Astrocyte (in vitro differentiated cells and primary cell): ENCODE data around the gene LFNG. TPM values are rescaled to one million over a fixed set of nuclear protein-coding genes. Genes with fewer than 3 reads are reported as not detected.

Experiments used
- DNase-seq: peaks from one replicate; pipeline ENCODE4 v3.0.0-alpha.2; 2010; ENCODE audit warnings: low read depth
- FAIRE-seq: peaks from 2 replicates; lab custom pipeline; 2011; peaks lifted over from hg19 to GRCh38; lab: Jason Lieb, UNC
- H2AFZ ChIP-seq: 2 replicates; pipeline ENCODE4 v1.6.0; 2012; ENCODE audit warnings: low read depth, low read length, inconsistent platforms
- H3K27ac ChIP-seq: 2 replicates; pipeline ENCODE4 v1.5.1; 2011; ENCODE audit warnings: low read depth, low read length, inconsistent platforms
- H3K27me3 ChIP-seq: 2 replicates; pipeline ENCODE4 v1.6.0; 2011; ENCODE audit warnings: low read length, inconsistent platforms; ENCODE audit not compliant: insufficient read depth
- H3K36me3 ChIP-seq: 2 replicates; pipeline ENCODE4 v1.5.1; 2011; ENCODE audit warnings: low read length, inconsistent platforms; ENCODE audit not compliant: insufficient read depth
- H3K4me1 ChIP-seq: 2 replicates; pipeline ENCODE4 v1.5.1; 2011; ENCODE audit warnings: low read length, inconsistent platforms; ENCODE audit not compliant: insufficient read depth
- H3K4me2 ChIP-seq: 2 replicates; pipeline ENCODE4 v1.6.0; 2012; ENCODE audit warnings: low read length, inconsistent platforms
- H3K4me3 ChIP-seq: 2 replicates; pipeline ENCODE4 v1.5.1; 2011; ENCODE audit warnings: low read depth, mild to moderate bottlenecking, low read length, inconsistent platforms; ENCODE audit not compliant: insufficient read depth
- H3K79me2 ChIP-seq: 2 replicates; pipeline ENCODE4 v1.6.0; 2012; ENCODE audit warnings: mild to moderate bottlenecking, low read length, inconsistent platforms; ENCODE audit not compliant: insufficient read depth
- H3K9ac ChIP-seq: 2 replicates; pipeline ENCODE4 v1.6.0; 2012; ENCODE audit warnings: mild to moderate bottlenecking, low read length, inconsistent platforms
- H3K9me3 ChIP-seq: 2 replicates; pipeline ENCODE4 v1.5.1; 2012; ENCODE audit warnings: low read depth, mild to moderate bottlenecking, low read length, inconsistent platforms; ENCODE audit not compliant: insufficient read depth
- H4K20me1 ChIP-seq: 2 replicates; pipeline ENCODE4 v1.6.0; 2012; ENCODE audit warnings: low read length, inconsistent platforms; ENCODE audit not compliant: insufficient read depth
- H3K27ac Mint-ChIP-seq: one replicate; pipeline ENCODE4 v1.8.0; 2021; ENCODE audit warnings: mild to moderate bottlenecking, mixed read lengths; ENCODE audit not compliant: unreplicated experiment
- H3K27me3 Mint-ChIP-seq: one replicate; pipeline ENCODE4 v1.8.0; 2021; ENCODE audit warnings: low read depth, mixed read lengths; ENCODE audit not compliant: unreplicated experiment
- H3K36me3 Mint-ChIP-seq: one replicate; pipeline ENCODE4 v1.8.0; 2021; ENCODE audit warnings: low read depth, mixed read lengths; ENCODE audit not compliant: unreplicated experiment
- H3K4me1 Mint-ChIP-seq: one replicate; pipeline ENCODE4 v1.8.0; 2021; ENCODE audit warnings: low read depth, mixed read lengths; ENCODE audit not compliant: unreplicated experiment
- H3K4me3 Mint-ChIP-seq: one replicate; pipeline ENCODE4 v1.8.0; 2021; ENCODE audit warnings: mild to moderate bottlenecking, moderate library complexity, mixed read lengths; ENCODE audit not compliant: unreplicated experiment
- H3K9me3 Mint-ChIP-seq: one replicate; pipeline ENCODE4 v1.8.0; 2021; ENCODE audit warnings: mild to moderate bottlenecking, mixed read lengths; ENCODE audit not compliant: unreplicated experiment
- EZH2 ChIP-seq: IDR thresholded peaks from 2 replicates; pipeline ENCODE4 v1.6.1; 2012; ENCODE audit warnings: mild to moderate bottlenecking, low read length, inconsistent platforms; ENCODE audit not compliant: insufficient read depth
- total RNA-seq: library from RNA; stranded (reverse); gene quantifications from 2 replicates; pipeline ENCODE4 v1.2.1, GENCODE V29; 2021
- TF ChIP-seq, protein P1 (sequence below): IDR thresholded peaks from 2 replicates; pipeline ENCODE4 v1.5.1; 2011; ENCODE audit warnings: low read depth, mild to moderate bottlenecking, inconsistent platforms, low read length, moderate library complexity; ENCODE audit not compliant: insufficient read depth

The LFNG gene
- total RNA-seq, 1 donor from 2014 or later: 58.6 TPM

DNA sequence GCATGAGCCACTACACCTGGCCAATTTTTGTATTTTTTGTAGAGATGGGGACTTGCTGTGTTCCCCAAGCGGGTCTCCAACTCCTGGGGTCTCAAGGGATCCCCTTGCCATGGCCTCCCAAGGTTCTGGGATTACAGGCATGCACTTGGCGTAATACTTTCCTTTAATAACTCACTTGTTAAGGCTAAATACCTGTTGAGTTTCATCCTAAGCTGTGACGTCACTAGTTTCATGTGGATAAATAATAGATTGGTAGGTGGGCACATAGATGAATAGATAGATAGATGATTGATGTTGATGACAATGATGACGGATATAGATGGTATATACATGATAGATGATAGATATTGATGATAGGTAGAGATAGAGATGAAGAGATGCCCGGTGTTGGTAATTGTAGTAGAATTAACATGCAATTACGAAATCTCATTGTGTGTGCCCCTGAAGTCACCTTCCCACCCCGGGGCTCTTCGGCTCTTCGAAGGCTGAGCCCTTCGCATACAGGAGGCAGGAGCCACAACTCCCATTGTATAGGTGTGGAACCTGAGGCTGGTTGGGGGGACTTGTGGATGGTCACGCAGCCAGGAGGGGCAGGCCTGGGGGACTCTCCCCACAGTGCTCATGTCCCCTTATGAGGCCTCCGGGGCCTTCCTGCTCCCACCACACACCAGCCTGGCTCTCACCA lies 45.9 kb upstream of the LFNG start:
- Mint-ChIP-seq H3K27ac (no peak overlapping the region), H3K4me3 (no peak overlapping the region), H3K4me1 (peaks cover 10% of the 10 kb centered on the region), H3K36me3 (no peaks in the 10 kb centered on the region), H3K27me3 (peaks cover 2% of the 10 kb centered on the region), H3K9me3 (no peaks in the 10 kb centered on the region)
- H3K4me1 ChIP-seq: peaks cover 24% of the 10 kb centered on the region
- H3K36me3 ChIP-seq: no peaks in the 10 kb centered on the region
- no peak overlapping the region for H3K4me3 ChIP-seq
- H4K20me1 ChIP-seq: no peaks in the 10 kb centered on the region
- no peaks in the 10 kb centered on the region for H3K27me3 ChIP-seq
- TF ChIP-seq, protein P1, sequence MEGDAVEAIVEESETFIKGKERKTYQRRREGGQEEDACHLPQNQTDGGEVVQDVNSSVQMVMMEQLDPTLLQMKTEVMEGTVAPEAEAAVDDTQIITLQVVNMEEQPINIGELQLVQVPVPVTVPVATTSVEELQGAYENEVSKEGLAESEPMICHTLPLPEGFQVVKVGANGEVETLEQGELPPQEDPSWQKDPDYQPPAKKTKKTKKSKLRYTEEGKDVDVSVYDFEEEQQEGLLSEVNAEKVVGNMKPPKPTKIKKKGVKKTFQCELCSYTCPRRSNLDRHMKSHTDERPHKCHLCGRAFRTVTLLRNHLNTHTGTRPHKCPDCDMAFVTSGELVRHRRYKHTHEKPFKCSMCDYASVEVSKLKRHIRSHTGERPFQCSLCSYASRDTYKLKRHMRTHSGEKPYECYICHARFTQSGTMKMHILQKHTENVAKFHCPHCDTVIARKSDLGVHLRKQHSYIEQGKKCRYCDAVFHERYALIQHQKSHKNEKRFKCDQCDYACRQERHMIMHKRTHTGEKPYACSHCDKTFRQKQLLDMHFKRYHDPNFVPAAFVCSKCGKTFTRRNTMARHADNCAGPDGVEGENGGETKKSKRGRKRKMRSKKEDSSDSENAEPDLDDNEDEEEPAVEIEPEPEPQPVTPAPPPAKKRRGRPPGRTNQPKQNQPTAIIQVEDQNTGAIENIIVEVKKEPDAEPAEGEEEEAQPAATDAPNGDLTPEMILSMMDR: no peak
- no peak for TF ChIP-seq EZH2
- H3K4me2 ChIP-seq: no peak overlapping the region
- DNase-seq (no peak), FAIRE-seq (no peak)
- H2AFZ ChIP-seq: no peak overlapping the region
- H3K9ac ChIP-seq: no peak overlapping the region
- H3K9me3 ChIP-seq: no peaks in the 10 kb centered on the region
- H3K27ac ChIP-seq: no peak overlapping the region
- H3K79me2 ChIP-seq: no peaks in the 10 kb centered on the region

DNA sequence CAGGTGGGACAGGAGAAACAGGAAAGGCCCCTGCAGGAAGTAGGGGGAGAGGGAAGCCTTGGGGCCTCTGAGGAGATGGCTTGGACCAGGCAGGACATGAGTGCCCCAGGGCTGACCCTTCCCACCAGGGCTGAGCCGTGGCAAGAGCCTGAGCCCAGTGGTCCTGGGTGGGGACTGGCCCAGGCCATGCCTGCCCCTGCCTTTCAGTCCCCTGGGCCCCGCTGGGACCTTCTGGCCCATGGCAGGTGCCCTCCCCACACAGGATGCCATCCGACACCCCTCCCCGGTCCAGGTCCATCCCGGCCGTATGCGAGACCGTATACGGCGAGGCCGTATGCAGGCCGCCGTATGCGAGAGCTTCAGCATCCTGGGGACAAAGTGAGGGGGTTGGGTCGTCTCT lies 45.4 kb upstream of the LFNG start:
- FAIRE-seq (no peak), DNase-seq (no peak)
- Histone ChIP-seq H3K36me3 (no peaks in the 10 kb centered on the region), H2AFZ (no peak overlapping the region), H3K9me3 (no peaks in the 10 kb centered on the region), H3K9ac (no peak overlapping the region), H4K20me1 (no peaks in the 10 kb centered on the region), H3K4me3 (no peak overlapping the region), H3K27ac (no peak overlapping the region), H3K4me2 (no peak overlapping the region), H3K79me2 (no peaks in the 10 kb centered on the region), H3K27me3 (no peaks in the 10 kb centered on the region), H3K4me1 (peaks cover 25% of the 10 kb centered on the region)
- Mint-ChIP-seq H3K27me3 (peaks cover 5% of the 10 kb centered on the region), H3K27ac (no peak overlapping the region), H3K4me1 (peaks cover 10% of the 10 kb centered on the region), H3K4me3 (no peak overlapping the region), H3K9me3 (no peaks in the 10 kb centered on the region), H3K36me3 (no peaks in the 10 kb centered on the region)
- TF ChIP-seq EZH2: no peak
- TF ChIP-seq, protein P1: no peak
